Ascending aorta (tissue), 2 donors: ENCODE measurements around the gene FAM98B. TPM values are rescaled to one million over a fixed set of nuclear protein-coding genes. Genes with fewer than 3 reads are reported as not detected.

Source experiments
- DNase-seq, 2 donors: peaks; one replicate each; pipeline ENCODE4 v3.0.0-alpha.2; 2019; ENCODE audit warnings: low spot score in 2 of 2
- H3K27ac ChIP-seq, 2 donors: fragments of 200-600 bp; sonication (generic); one replicate each; pipeline ENCODE4 v1.5.1; 2016 to 2017; ENCODE audit warnings: mild to moderate bottlenecking in 1 of 2
- H3K27me3 ChIP-seq: fragments of 200-600 bp; sonication (generic); one replicate; pipeline ENCODE4 v1.5.1; 2017
- H3K36me3 ChIP-seq, 2 donors: fragments of 200-600 bp; sonication (generic); one replicate each; pipeline ENCODE4 v1.5.1; 2016
- H3K4me1 ChIP-seq, 2 donors: fragments of 200-600 bp; sonication (generic); one replicate each; pipeline ENCODE4 v1.5.1; 2016 to 2017; ENCODE audit warnings: mild to moderate bottlenecking in 1 of 2
- H3K4me3 ChIP-seq, 2 donors: fragments of 200-600 bp; sonication (generic); one replicate each; pipeline ENCODE4 v1.5.1; 2016 to 2017; ENCODE audit warnings: mild to moderate bottlenecking in 1 of 2
- H3K9me3 ChIP-seq, 2 donors: fragments of 200-600 bp; sonication (generic); one replicate each; pipeline ENCODE4 v1.5.1; 2016
- intact Hi-C: fragments of 100-400 bp; cut with DNase I; formaldehyde crosslinking; loops from one replicate; pipeline ENCODE4 v1.15.1; 2023
- total RNA-seq: library from RNA; depleted of rRNA; stranded (reverse); fragments of >200 nt; gene quantifications from one replicate; pipeline ENCODE4 v1.1.0, GENCODE V29; 2016
- TF ChIP-seq, protein P1 (sequence below), 3 experiments: fragments of 200-600 bp in 2 of 3; fragments of 450-650 bp in 1 of 3; sonication (generic) in 2 of 3; IDR thresholded peaks; one replicate each; pipeline ENCODE4 v1.5.1; 2016 to 2019; ENCODE audit warnings: antibody characterized with exemption in 3 of 3, mild to moderate bottlenecking in 1 of 3, moderate library complexity in 1 of 3

Gene FAM98B
- total RNA-seq, 1 donor from 2014 or later: 6.4 TPM

DNA sequence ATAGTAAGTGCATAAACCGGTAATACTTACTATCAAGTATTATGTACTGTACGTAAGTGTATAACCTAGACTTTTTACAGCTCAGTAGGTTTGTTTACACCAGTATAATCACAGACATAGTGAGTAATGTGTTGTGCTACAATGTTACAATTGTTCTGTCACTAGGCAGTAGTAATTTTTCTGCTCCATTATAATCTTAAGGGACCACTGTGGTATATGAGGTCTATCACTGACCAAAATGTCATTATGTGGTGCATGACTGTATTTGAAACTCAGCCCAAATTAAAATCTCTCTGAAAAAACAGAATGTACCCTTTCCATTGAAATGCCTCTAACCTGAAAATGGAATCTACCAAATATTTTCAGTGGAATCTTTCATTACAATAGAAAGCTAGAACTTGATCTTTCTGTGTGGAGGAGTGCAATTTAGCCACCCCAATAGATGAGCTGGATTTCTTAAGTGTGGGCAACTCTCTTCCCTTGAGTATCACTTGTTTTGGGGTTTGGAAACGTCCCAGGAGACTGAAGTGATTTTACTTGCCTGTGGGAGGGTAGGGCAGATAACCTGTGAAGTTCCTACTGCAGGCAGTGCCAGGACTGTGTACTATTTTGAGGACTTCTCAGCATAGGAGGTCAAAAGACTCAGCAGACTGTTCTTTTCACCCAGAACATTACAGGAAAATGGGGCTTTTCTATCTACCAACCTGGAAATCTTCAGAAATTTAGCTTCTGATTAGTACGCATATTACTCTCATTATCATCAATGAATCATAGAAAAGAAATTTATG, 50.9 kb downstream of the FAM98B start:
- intact Hi-C loops: no loop called here
- Histone ChIP-seq H3K9me3 (no peaks in the 10 kb centered on the region), H3K27ac (no peak overlapping the region), H3K27me3 (no peaks in the 10 kb centered on the region), H3K36me3 (no peaks in the 10 kb centered on the region), H3K4me1 (no peaks in the 10 kb centered on the region), H3K4me3 (no peak overlapping the region)
- no peak for DNase-seq
- TF ChIP-seq, protein P1, sequence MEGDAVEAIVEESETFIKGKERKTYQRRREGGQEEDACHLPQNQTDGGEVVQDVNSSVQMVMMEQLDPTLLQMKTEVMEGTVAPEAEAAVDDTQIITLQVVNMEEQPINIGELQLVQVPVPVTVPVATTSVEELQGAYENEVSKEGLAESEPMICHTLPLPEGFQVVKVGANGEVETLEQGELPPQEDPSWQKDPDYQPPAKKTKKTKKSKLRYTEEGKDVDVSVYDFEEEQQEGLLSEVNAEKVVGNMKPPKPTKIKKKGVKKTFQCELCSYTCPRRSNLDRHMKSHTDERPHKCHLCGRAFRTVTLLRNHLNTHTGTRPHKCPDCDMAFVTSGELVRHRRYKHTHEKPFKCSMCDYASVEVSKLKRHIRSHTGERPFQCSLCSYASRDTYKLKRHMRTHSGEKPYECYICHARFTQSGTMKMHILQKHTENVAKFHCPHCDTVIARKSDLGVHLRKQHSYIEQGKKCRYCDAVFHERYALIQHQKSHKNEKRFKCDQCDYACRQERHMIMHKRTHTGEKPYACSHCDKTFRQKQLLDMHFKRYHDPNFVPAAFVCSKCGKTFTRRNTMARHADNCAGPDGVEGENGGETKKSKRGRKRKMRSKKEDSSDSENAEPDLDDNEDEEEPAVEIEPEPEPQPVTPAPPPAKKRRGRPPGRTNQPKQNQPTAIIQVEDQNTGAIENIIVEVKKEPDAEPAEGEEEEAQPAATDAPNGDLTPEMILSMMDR (IDR thresholded peaks at IDR 0.05): no peak

DNA sequence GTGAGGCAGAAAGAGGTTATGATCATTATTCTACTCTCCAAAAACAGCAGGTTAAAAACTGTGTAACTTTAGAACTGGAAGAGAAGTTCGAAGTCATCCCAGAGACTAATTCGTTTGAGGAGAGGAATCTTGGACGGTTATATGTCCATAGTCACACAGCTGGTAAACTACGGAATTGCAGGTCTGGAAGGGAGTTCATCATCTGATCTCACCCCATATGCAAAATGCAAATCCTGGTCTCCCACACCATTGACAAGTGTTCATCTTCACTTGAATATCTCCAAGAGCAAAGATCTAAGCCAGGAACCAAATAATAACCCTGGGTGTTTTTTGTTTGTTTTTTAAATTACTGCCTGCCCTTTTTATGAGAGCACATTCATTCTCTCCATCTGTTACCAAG, 53.1 kb downstream of the FAM98B start:
- no peaks in the 10 kb centered on the region for H3K27me3 ChIP-seq
- intact Hi-C loops: no loop called here
- H3K9me3 ChIP-seq: no peaks in the 10 kb centered on the region
- TF ChIP-seq, protein P1 (IDR thresholded peaks at IDR 0.05): no peak
- no peak for DNase-seq
- no peak overlapping the region for H3K27ac ChIP-seq
- no peak overlapping the region for H3K4me3 ChIP-seq
- no peaks in the 10 kb centered on the region for H3K4me1 ChIP-seq
- H3K36me3 ChIP-seq: no peaks in the 10 kb centered on the region

DNA sequence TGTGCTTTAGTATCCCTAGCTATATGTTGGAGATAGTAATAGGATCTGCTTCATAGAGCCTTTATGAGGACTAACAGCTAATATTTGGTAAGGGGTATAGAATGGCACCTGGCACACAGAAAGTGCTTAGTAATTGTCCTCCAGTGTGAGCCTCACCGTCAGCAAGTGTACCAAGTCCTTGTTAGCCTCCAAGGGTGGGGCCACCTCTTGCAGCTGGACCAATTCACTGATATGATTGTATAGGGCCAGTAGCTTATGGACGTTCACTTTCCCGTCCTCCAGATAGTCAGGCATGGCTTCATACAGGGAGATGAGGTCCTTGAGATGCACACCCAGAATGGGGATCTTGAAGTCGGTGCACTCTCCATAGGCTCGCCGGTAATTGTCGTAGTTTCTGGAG, 53.6 kb downstream of the FAM98B start:
- Histone ChIP-seq H3K27me3 (no peaks in the 10 kb centered on the region), H3K27ac (no peak overlapping the region), H3K36me3 (no peaks in the 10 kb centered on the region), H3K4me1 (no peaks in the 10 kb centered on the region), H3K4me3 (no peak overlapping the region), H3K9me3 (no peaks in the 10 kb centered on the region)
- TF ChIP-seq, protein P1 (IDR thresholded peaks at IDR 0.05): no peak
- intact Hi-C loops: no loop called here
- DNase-seq: no peak

DNA sequence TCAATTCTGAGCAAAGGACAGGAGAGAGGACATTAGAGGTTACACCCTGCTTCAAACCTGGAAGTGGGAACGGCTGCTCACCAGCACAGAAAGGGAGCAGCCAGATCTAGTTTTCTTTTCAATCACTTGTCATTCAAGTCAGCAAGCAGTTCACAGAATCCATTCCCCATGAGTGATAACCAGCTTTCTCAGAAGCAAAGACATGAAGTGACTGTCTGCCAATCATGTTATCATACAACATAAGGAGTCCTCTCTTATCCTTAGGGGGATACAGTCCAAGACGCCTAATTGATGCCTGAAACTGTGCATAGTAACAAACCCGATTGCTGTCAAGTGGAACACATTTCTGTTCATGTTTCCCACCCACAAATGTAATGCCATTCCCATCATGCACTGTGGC, 54.7 kb downstream of the FAM98B start:
- no peak for DNase-seq
- Histone ChIP-seq H3K27me3 (no peaks in the 10 kb centered on the region), H3K4me1 (no peaks in the 10 kb centered on the region), H3K4me3 (no peak overlapping the region), H3K27ac (no peak overlapping the region), H3K9me3 (no peaks in the 10 kb centered on the region), H3K36me3 (no peaks in the 10 kb centered on the region)
- TF ChIP-seq, protein P1 (IDR thresholded peaks at IDR 0.05): no peak
- intact Hi-C loops: no loop called here

DNA sequence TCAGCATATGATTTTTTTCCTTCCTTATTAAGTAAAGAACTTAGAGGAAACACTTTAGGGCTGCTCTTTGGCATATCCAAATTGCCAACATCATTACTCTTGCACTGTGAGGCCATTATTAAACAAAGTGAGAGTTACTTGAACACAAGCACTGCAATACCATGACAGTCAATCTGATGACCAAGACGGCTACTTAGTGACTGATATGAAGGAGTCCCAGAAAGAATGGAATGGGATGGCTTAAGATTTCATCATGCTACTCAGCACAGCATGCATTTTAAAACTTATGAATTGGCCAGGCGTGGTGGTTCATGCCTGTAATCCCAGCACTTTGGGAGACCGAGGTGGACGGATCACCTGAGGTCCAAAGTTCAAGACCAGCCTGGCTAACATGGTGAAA, 55.2 kb downstream of the FAM98B start:
- H3K9me3 ChIP-seq: no peaks in the 10 kb centered on the region
- H3K36me3 ChIP-seq: no peaks in the 10 kb centered on the region
- no peaks in the 10 kb centered on the region for H3K4me1 ChIP-seq
- no peak overlapping the region for H3K4me3 ChIP-seq
- no peak for DNase-seq
- no peak overlapping the region for H3K27ac ChIP-seq
- intact Hi-C loops: no loop called here
- TF ChIP-seq, protein P1 (IDR thresholded peaks at IDR 0.05): no peak
- H3K27me3 ChIP-seq: no peaks in the 10 kb centered on the region
